Activated CD8-positive, alpha-beta memory T cell treated with anti-CD3 and anti-CD28 coated beads for 36 hours (primary cell): Measurements from ENCODE around the gene TAF9. TPM values are rescaled to one million over a fixed set of nuclear protein-coding genes. Genes with fewer than 3 reads are reported as not detected.
"Not testable (repeated sequence)": the region's sequence is repeated elsewhere in the genome, so short reads cannot be mapped to it uniquely, and the experiment has no call there.

Experiments used
- CTCF ChIA-PET: fragments of 350-600 bp; sonication (Branson Sonifier 250); formaldehyde crosslinking; loops from one replicate; lab custom pipeline; 2021; ENCODE audit warnings: antibody characterized with exemption; lab: Charles Lee
- POLR2A ChIA-PET: fragments of 350-600 bp; sonication (Branson Sonifier 250); formaldehyde crosslinking; loops from one replicate; lab custom pipeline; 2021; ENCODE audit warnings: antibody characterized with exemption; lab: Charles Lee
- total RNA-seq, 2 experiments: library from RNA; stranded (reverse); gene quantifications; one replicate each; pipeline ENCODE4 v1.2.3, GENCODE V29; 2021

TAF9 gene
- total RNA-seq, 2 experiments from 2014 or later: 70.9 to 75.0 TPM

GRCh38 chr5:69350664-69351063, 18.7 kb downstream of the TAF9 start:
- CTCF ChIA-PET: no interaction called here
- POLR2A ChIA-PET: no interaction called here

- ChIA-PET POLR2A (no interaction called here), CTCF (interaction anchor here (1.1 to 1.6 kb wide), 2 partner anchors 9 to 249 kb away, joined by 3 to 4 read pairs; partner anchors contain the start of gene SLC30A5)
These were observed 26.2 kb downstream of the TAF9 start for GRCh38 chr5:69343083-69343482.

- CTCF ChIA-PET: no interaction called here
These were observed 27.7 kb downstream of the TAF9 start for GRCh38 chr5:69341520-69342161.

GRCh38 chr5:69335341-69335935, 33.9 kb downstream of the TAF9 start:
- ChIA-PET CTCF (interaction anchor here (0.7 to 1.9 kb wide), 6 partner anchors 12 to 292 kb away, joined by 3 to 8 read pairs (median 6); partner anchors contain the start of genes CDK7 and SLC30A5), POLR2A (no interaction called here)

More at GRCh38 chr5:69341520-69342161, 27.7 kb downstream of the TAF9 start:
- POLR2A ChIA-PET: no interaction called here

GRCh38 chr5:69334793-69335268, 34.5 kb downstream of the TAF9 start:
- CTCF ChIA-PET: interaction anchor here (0.6 to 1.9 kb wide), 13 partner anchors 9 to 292 kb away, joined by 3 to 8 read pairs (median 3); partner anchors contain the start of genes CDK7 and SLC30A5
- POLR2A ChIA-PET: no interaction called here

- POLR2A ChIA-PET: not testable (repeated sequence)
- CTCF ChIA-PET: interaction anchor here (0.6 to 1.9 kb wide), 10 partner anchors 10 to 291 kb away, joined by 3 to 8 read pairs (median 4); partner anchors contain the start of genes CDK7 and SLC30A5
These were observed 35.5 kb downstream of the TAF9 start for GRCh38 chr5:69333668-69334315.

- POLR2A ChIA-PET: no interaction called here
- CTCF ChIA-PET: interaction anchor here (0.6 kb wide), 1 partner anchor 26 kb away, joined by 3 read pairs; no protein-coding TSS in a partner anchor
These were observed 37.5 kb downstream of the TAF9 start for GRCh38 chr5:69331528-69332445.

GRCh38 chr5:69329905-69330489, 39.3 kb downstream of the TAF9 start:
- CTCF ChIA-PET: no interaction called here
- POLR2A ChIA-PET: no interaction called here

- CTCF ChIA-PET: interaction anchor here (0.6 kb wide), 1 partner anchor 53 kb away, joined by 4 read pairs; no protein-coding TSS in a partner anchor
- POLR2A ChIA-PET: no interaction called here
These were observed 43.0 kb downstream of the TAF9 start for GRCh38 chr5:69326365-69326764.

- CTCF ChIA-PET: no interaction called here
These were observed 51.9 kb downstream of the TAF9 start for GRCh38 chr5:69317391-69317790.

GRCh38 chr5:69315972-69316371, 53.3 kb downstream of the TAF9 start:
- ChIA-PET CTCF (no interaction called here), POLR2A (no interaction called here)

More at GRCh38 chr5:69317391-69317790, 51.9 kb downstream of the TAF9 start:
- POLR2A ChIA-PET: no interaction called here

Other genes starting within 250 kb of the TAF9 start
- gene CCNB1, start 202.4 kb downstream of the TAF9 start, total RNA-seq: 100 to 1,000 TPM; 146 to 159 TPM
- 10 to 100 TPM; 57.7 to 58.5 TPM for gene CENPH, start 179.9 kb downstream of the TAF9 start, total RNA-seq
- 10 to 100 TPM; 42.1 to 45.7 TPM for gene CDK7, start 134.6 kb downstream of the TAF9 start, total RNA-seq
- gene CCDC125, start 36.7 kb downstream of the TAF9 start, total RNA-seq: 10 to 100 TPM; 10.1 to 10.3 TPM
- 100 to 1,000 TPM; 110 to 112 TPM for gene AK6, start within 50 bp of the TAF9 start, total RNA-seq
- 10 to 100 TPM; 26.5 to 29.5 TPM for gene RAD17, start 298 bp upstream of the TAF9 start, total RNA-seq
- gene MARVELD2, start 45.6 kb upstream of the TAF9 start, total RNA-seq: under 1 TPM; 0.25 to 0.27 TPM
- under 1 TPM; 0.52 to 0.61 TPM for gene OCLN, start 123.3 kb upstream of the TAF9 start, total RNA-seq
- 10 to 100 TPM; 58.6 to 60.2 TPM for gene GTF2H2C, start 190.7 kb upstream of the TAF9 start, total RNA-seq